ENCODE data around the gene CMTM5. TPM values are rescaled to one million over a fixed set of nuclear protein-coding genes. Genes with fewer than 3 reads are reported as not detected.

The CMTM5 gene
- total RNA-seq, 4 donors from 2014 or later: not detected

DNA sequence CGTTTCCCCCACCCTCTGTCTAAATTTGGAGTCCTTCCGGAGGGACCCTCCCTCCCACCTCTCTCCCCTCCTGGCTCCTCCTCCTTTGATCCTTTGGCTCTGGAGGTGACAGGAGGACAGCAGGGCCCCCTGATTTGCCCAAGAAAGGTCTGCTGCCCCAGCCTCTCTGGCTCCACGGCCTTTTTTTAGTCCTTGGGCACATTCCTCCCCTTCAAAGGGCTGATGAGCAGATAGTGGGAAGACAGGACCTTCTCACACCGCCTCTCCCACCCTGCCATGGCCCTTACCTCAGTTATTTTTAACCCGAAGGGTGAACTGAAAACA is 31.4 kb downstream of the CMTM5 start:
- no peak overlapping the region for H3K4me3 ChIP-seq
- DNase-seq: no peak
- no peak overlapping the region for H3K27ac ChIP-seq
- no peaks in the 10 kb centered on the region for H3K27me3 ChIP-seq
- no peaks in the 10 kb centered on the region for H3K36me3 ChIP-seq
- TF ChIP-seq POLR2A (IDR thresholded peaks at IDR 0.05): no peak
- TF ChIP-seq CTCF (IDR thresholded peaks at IDR 0.05): no peak
- no peaks in the 10 kb centered on the region for H3K9me3 ChIP-seq
- H3K4me1 ChIP-seq: no peaks in the 10 kb centered on the region

GRCh38 chr14:23409475-23409874 is 32.6 kb downstream of the CMTM5 start:
- no peak overlapping the region for H3K4me3 ChIP-seq
- no peak overlapping the region for H3K27ac ChIP-seq
- H3K36me3 ChIP-seq: no peaks in the 10 kb centered on the region
- DNase-seq: no peak
- H3K27me3 ChIP-seq: no peaks in the 10 kb centered on the region
- TF ChIP-seq POLR2A (IDR thresholded peaks at IDR 0.05) (no peak), CTCF (IDR thresholded peaks at IDR 0.05) (no peak)
- H3K9me3 ChIP-seq: no peaks in the 10 kb centered on the region
- H3K4me1 ChIP-seq: no peaks in the 10 kb centered on the region

GRCh38 chr14:23409966-23410635 is 33.3 kb downstream of the CMTM5 start:
- Histone ChIP-seq H3K27me3 (no peaks in the 10 kb centered on the region), H3K4me3 (no peak overlapping the region), H3K36me3 (no peaks in the 10 kb centered on the region), H3K4me1 (no peaks in the 10 kb centered on the region), H3K27ac (no peak overlapping the region), H3K9me3 (no peaks in the 10 kb centered on the region)
- TF ChIP-seq CTCF (IDR thresholded peaks at IDR 0.05): no peak
- no peak for TF ChIP-seq POLR2A (IDR thresholded peaks at IDR 0.05)
- no peak for DNase-seq

- no peaks in the 10 kb centered on the region for H3K9me3 ChIP-seq
- DNase-seq: peak in 1 of 3 donors; percentile 50
- no peak overlapping the region for H3K27ac ChIP-seq
- H3K4me1 ChIP-seq: no peaks in the 10 kb centered on the region
- H3K27me3 ChIP-seq: no peaks in the 10 kb centered on the region
- H3K4me3 ChIP-seq: no peak overlapping the region
- H3K36me3 ChIP-seq: no peaks in the 10 kb centered on the region
- TF ChIP-seq CTCF (IDR thresholded peaks at IDR 0.05) (no peak), POLR2A (IDR thresholded peaks at IDR 0.05) (no peak)
Measured at GRCh38 chr14:23411563-23412525, 35.0 kb downstream of the CMTM5 start.

- no peaks in the 10 kb centered on the region for H3K27me3 ChIP-seq
Measured at GRCh38 chr14:23413681-23414080, 36.8 kb downstream of the CMTM5 start.

More at GRCh38 chr14:23413681-23414080, 36.8 kb downstream of the CMTM5 start:
- H3K27ac ChIP-seq: no peak overlapping the region
- DNase-seq: no peak
- H3K9me3 ChIP-seq: no peaks in the 10 kb centered on the region
- H3K36me3 ChIP-seq: no peaks in the 10 kb centered on the region
- no peak overlapping the region for H3K4me3 ChIP-seq
- H3K4me1 ChIP-seq: no peaks in the 10 kb centered on the region
- TF ChIP-seq POLR2A (IDR thresholded peaks at IDR 0.05) (no peak), CTCF (IDR thresholded peaks at IDR 0.05) (no peak)
